ENCODE data around the gene LCN2.

GRCh38 chr9:128187361-128187760 lies 38.1 kb downstream of the LCN2 start:
- TF ChIP-seq CTCF (IDR thresholded peaks at IDR 0.05) (no peak), POLR2A (IDR thresholded peaks at IDR 0.05) (no peak)
